OCI-LY1 (cell line): ENCODE measurements around the gene BCKDK.

Experiments
- CTCF ChIP-seq: fragments of 200-600 bp; sonication (generic), shearing (Covaris generic); IDR thresholded peaks from 2 replicates; pipeline ENCODE4 v1.5.1; 2017; ENCODE audit warnings: mild to moderate bottlenecking, antibody characterized with exemption, low read length, moderate library complexity, mixed read lengths
- EZH2 ChIP-seq: fragments of 200-600 bp; sonication (generic), shearing (Covaris generic); IDR thresholded peaks from 2 replicates; pipeline ENCODE4 v1.8.0; 2017; ENCODE audit warnings: borderline replicate concordance, mixed run types, mild to moderate bottlenecking, antibody characterized with exemption, low read length, moderate library complexity, mixed read lengths

GRCh38 chr16:31138621-31139578 lies 30.7 kb downstream of the BCKDK start:
- TF ChIP-seq CTCF (no peak), EZH2 (no peak)
